Bronchial epithelial cell (primary cell): Measurements from ENCODE around the gene SOD1. TPM values are rescaled to one million over a fixed set of nuclear protein-coding genes. Genes with fewer than 3 reads are reported as not detected.

Experiments used
- DNase-seq: peaks from one replicate; pipeline ENCODE4 v3.0.0-alpha.2; 2010; ENCODE audit warnings: low read depth
- FAIRE-seq: peaks from 2 replicates; lab custom pipeline; 2011; peaks lifted over from hg19 to GRCh38; lab: Jason Lieb, UNC
- H3K27me3 ChIP-seq: 2 replicates; pipeline ENCODE4 v1.5.1; 2011; ENCODE audit warnings: low read length; ENCODE audit not compliant: control insufficient read depth, insufficient read depth
- H3K36me3 ChIP-seq: 2 replicates; pipeline ENCODE4 v1.5.1; 2011; ENCODE audit warnings: low read length; ENCODE audit not compliant: control insufficient read depth, insufficient read depth
- H3K4me3 ChIP-seq: 2 replicates; pipeline ENCODE4 v1.5.1; 2011; ENCODE audit warnings: mild to moderate bottlenecking, low read depth, low read length, control low read depth
- CTCF ChIP-seq: IDR thresholded peaks from 2 replicates; pipeline ENCODE4 v1.5.1; 2011; ENCODE audit warnings: mild to moderate bottlenecking, moderate library complexity, low read length, control low read depth, inconsistent platforms; ENCODE audit not compliant: insufficient read depth, severe bottlenecking
- total RNA-seq: library from RNA; depleted of rRNA; stranded (reverse); fragments of >200 nt; gene quantifications from 2 replicates; pipeline ENCODE4 v1.2.1, GENCODE V29; 2014

The SOD1 gene
- total RNA-seq, 1 donor from 2014 or later: 154 TPM

GRCh38 chr21:31671146-31671716 lies 11.7 kb downstream of the SOD1 start:
- DNase-seq (no peak), FAIRE-seq (no peak)
- Histone ChIP-seq H3K36me3 (peaks cover 6% of the 10 kb centered on the region), H3K4me3 (no peak overlapping the region), H3K27me3 (no peaks in the 10 kb centered on the region)
- TF ChIP-seq CTCF: no peak

GRCh38 chr21:31671931-31672330 lies 12.4 kb downstream of the SOD1 start:
- FAIRE-seq (no peak), DNase-seq (no peak)
- no peak for TF ChIP-seq CTCF
- Histone ChIP-seq H3K4me3 (no peak overlapping the region), H3K27me3 (no peaks in the 10 kb centered on the region), H3K36me3 (peaks cover 6% of the 10 kb centered on the region)

DNA sequence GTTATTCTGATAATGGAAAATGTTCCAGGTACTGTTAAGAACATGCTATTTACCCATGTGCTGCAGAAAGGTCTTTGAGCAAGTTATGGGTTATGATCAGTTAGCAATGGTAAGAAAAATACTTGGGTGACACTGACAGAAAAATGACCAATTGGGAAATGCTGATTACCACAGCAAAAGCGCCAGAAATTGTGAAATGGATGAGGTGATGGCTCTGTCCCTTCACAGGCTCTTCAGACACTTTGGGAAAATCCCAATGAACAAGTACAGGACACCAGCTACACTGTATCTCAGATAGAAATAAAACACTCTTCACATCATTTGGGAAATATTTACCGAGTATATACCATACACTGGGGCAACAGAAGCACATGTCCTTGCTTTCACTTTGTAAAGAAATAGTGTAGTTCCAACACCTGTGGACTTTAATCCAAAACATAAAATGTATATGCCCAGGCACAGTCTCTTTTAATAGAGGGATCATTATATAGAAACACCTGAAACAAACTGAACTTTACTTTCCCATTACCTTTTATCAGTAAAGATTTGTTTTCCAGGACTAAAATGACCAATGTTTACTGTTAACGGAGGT lies 13.9 kb downstream of the SOD1 start:
- H3K4me3 ChIP-seq: no peak overlapping the region
- no peak for FAIRE-seq
- no peak for DNase-seq
- TF ChIP-seq CTCF: no peak
- peaks cover 6% of the 10 kb centered on the region for H3K36me3 ChIP-seq
- H3K27me3 ChIP-seq: no peaks in the 10 kb centered on the region

GRCh38 chr21:31675318-31675717 lies 15.8 kb downstream of the SOD1 start:
- no peak for TF ChIP-seq CTCF
- FAIRE-seq (no peak), DNase-seq (no peak)
- H3K36me3 ChIP-seq: peaks cover 6% of the 10 kb centered on the region
- no peak overlapping the region for H3K4me3 ChIP-seq
- no peaks in the 10 kb centered on the region for H3K27me3 ChIP-seq

GRCh38 chr21:31675960-31676359 lies 16.5 kb downstream of the SOD1 start:
- FAIRE-seq: no peak
- TF ChIP-seq CTCF: no peak
- Histone ChIP-seq H3K4me3 (no peak overlapping the region), H3K27me3 (no peaks in the 10 kb centered on the region), H3K36me3 (peaks cover 6% of the 10 kb centered on the region)
- no peak for DNase-seq

GRCh38 chr21:31677047-31677446 lies 17.6 kb downstream of the SOD1 start:
- TF ChIP-seq CTCF: no peak
- no peaks in the 10 kb centered on the region for H3K27me3 ChIP-seq
- no peak for FAIRE-seq
- no peak overlapping the region for H3K4me3 ChIP-seq
- peaks cover 2% of the 10 kb centered on the region for H3K36me3 ChIP-seq
- DNase-seq: no peak
